Right ventricle myocardium superior (tissue), 1 donor: ENCODE results near the gene TMEM97. TPM values are rescaled to one million over a fixed set of nuclear protein-coding genes. Genes with fewer than 3 reads are reported as not detected.

Experiments used
- ATAC-seq: fragments of 200-7000 bp; cut with Tn5 transposase; one replicate; pipeline ENCODE4 v1.9.1; 2020; ENCODE audit warnings: mild to moderate bottlenecking; ENCODE audit not compliant: poor library complexity
- DNase-seq: peaks from one replicate; pipeline ENCODE4 v3.0.0-alpha.2; 2020
- intact Hi-C: fragments of 100-400 bp; cut with DNase I; formaldehyde crosslinking; loops from one replicate; pipeline ENCODE4 v1.11.2; 2022
- total RNA-seq: library from RNA; stranded (reverse); fragmentation: NEBNext Ultra II Directional; extraction: Animal tissue kit (Norgen Biotek cat#: 25700); gene quantifications from one replicate; pipeline ENCODE4 v1.2.1, GENCODE V29; 2021
- donor health status: DM: no; HTN: yes; CAD: no; lungs with severe emphysema.

Gene TMEM97
- total RNA-seq, 1 donor from 2014 or later, result 2.0 TPM

DNA sequence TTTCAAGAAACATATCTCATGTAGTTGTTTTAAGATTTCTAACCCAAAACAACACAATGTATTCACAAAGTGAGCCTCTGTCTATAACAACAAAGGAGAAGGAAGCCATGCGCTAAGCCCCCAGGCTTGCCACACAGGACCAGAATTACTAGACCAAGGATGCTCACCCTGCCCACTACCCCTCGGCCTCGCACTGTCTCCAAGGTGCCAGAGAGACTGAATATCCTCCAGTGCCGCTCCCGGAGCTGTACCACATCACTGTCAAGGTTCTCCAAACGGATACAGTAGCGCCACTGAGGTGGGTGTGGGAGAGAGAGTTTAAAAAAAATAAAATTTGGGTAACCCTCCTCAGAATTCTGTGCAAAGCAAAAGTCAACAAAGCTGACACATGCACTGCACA, 31.3 kb downstream of the TMEM97 start:
- ATAC-seq, result no peak
- intact Hi-C loops, result no loop called here
- no peak for DNase-seq

DNA sequence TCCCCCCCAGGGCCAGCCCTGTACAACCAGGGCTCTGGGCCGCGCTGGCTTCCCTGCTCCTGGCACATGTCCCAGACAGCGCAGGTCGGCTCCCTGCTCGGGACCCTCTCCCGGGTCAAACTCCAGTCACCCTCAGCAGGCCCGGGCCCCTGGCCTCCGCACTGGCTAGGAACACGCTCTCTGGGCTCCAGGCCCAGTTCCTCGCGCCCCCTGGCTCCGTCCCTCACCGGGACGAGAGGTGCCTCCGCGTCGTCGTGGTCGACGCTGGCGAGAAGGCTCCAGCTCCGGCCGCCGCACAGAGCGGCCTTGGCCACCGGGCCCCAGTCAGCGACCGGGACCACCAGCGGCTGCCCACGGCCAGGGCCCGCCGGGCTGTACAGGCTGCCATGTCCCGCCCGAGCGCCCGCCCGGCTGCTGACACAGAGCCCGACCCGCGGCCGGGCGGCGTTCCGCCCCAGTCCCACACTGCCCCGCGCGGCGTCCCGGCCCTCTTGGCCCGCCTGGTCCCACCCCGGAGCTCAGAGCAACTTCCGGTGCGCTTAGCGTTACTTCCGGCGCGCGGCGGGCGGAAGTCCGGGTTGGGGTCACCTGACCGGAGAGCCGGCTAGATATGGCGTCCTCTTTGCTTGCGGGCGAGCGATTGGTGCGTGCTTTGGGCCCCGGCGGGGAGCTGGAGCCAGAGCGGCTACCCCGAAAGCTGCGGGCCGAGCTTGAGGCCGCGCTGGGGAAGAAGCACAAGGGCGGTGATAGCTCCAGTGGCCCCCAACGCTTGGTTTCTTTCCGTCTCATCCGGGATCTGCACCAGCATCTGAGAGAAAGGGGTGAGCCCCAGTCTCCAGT, 38.3 kb downstream of the TMEM97 start, which contains the start of gene POLDIP2:
POLDIP2 (minus strand) TSS at position 467 of the 840 bp plus-strand sequence; CDS start at position 388, 79 bp downstream.
- DNase-seq (peak; percentile 96), ATAC-seq (peak; percentile 99)
- intact Hi-C loops, result no loop called here

DNA sequence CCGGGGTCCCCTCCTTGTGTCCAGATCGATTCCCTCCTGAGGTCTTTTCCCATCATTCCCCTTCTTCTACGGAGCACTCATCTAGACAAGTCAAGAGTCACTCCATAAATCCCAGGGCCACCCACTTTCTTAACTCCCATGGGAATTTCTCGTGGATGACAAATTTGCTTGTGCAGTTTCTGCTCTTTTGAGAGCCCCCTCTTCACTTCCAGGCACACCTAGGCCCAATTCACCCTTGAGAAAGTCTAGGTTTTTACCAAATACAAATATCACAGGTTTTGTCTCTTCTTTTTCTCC, 38.8 kb downstream of the TMEM97 start:
- DNase-seq, result no peak
- no peak for ATAC-seq
- intact Hi-C loops, result no loop called here

DNA sequence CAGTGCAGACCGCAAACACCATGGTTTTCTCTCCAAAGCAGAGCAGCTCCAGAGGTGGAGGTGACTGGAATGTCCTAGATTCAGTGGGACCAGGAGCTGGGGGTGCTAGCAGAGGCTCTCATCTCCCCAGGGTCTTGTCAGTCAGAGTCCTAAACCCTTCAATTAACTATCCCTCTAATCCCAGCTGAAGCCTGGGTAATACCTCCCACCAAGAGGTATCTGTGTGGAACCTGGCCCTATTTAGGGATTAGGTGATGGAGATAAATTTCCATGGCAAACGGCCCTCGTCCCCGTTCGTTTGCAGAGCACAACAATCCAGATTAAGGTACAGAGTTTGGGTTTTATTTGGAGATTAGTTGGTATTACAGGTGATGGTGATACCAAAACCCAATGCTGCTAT, 44.2 kb downstream of the TMEM97 start:
- no peak for DNase-seq
- intact Hi-C loops, result no loop called here
- ATAC-seq, result no peak

DNA sequence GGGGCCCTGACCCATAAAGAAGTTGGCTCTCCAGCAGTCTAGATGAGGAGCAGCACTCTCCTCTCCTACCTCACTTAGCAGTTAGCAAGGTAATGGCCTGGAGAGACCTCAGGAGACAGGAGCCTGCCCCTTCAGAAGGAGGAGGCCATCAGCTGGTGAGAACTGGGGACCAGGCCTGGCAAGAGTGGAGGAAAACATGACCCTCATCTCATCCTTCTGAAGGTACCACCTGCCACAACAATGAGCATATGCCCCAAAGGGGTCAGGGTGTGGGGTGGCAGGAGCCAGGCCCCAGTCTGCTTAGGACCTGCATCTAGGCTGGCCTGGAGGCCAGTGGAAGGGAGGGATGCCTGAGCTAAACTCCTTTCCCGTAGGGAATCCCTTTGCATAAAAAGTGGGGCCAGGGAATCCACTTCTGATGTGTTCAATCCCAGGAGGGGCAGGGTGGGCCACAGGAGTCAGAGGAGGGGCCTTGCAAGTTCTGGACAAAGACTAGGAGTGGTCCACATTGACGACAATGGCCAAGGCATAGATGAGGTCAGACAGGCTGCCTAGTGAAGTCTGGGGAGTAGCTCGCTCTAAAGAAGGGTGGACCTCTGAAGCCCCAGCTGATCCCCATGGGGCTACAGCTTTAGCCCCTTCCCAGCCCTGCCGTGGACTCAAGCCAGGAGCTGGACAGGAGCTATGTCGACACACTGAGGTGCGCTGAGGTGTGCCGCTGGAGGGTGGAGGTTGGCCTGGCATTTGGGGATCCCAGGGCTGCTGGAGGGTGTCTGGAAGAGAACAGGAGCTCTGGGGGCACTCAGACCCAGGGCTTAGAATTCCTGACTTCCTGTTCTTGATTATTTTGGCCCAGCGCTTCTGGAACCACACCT, 45.0 kb downstream of the TMEM97 start:
- no peak for ATAC-seq

DNA sequence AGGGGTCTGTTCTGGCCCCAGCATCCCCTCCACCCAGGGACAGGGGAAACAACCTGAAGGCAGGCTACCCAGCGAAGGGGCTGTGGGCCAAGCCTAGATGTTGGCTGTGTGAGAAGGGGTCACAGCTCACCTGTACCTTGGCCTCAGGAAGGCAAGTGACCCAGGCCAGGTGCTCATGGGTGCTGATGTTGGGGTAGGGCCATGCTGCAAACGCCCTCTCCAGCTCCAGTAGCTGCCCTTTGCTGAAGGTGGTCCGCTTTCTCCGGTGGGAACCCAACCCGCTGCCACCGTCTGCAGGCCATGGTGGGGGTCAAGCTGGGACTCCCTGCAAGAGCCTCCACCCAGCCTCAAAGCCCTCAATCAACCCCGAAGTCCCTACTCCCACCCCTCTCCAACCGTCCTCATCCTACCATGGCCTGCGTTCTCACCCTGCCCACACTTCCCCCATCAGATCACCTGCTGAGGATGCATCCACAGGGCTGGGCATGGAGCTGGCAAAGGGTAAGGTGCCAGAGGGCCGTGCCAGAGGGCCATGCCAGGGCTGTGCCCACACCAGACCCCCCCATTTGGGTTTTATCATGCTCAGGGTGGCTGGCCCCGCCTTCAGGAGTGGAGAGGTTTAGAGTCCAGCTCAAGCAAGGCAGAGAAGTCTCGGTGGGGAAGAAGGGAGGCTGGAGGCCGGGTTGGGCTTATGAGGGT, 45.8 kb downstream of the TMEM97 start, which contains the start of gene SEBOX:
SEBOX (minus strand) TSS at position 535 of the 699 bp plus-strand sequence; CDS start at position 487, 48 bp downstream.
- ATAC-seq, result no peak
- intact Hi-C loops, result no loop called here
- no peak for DNase-seq

More for the DNA sequence above, 45.0 kb downstream of the TMEM97 start:
- DNase-seq, result no peak
- intact Hi-C loops, result no loop called here

DNA sequence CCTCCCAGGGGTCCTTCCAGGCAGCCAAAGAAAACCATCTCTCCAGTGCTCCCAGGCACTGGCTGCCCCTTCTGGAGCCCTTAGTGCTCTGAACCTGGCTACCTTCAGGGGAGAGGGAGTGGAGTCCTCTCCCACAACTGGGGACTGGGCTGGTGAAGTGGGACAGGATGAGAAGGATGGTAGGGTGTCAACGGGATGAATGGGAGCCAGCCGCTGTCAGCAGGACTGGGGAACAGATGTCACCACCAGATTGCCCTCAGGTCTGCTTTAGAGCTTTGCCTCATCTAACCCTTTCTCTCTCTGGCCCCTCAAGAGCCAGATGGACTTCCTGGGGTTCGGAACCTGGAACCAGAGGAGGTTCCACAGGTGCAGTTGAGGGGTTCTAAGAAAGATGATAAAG, 46.5 kb downstream of the TMEM97 start:
- ATAC-seq (no peak), DNase-seq (no peak)
- intact Hi-C loops, result no loop called here

DNA sequence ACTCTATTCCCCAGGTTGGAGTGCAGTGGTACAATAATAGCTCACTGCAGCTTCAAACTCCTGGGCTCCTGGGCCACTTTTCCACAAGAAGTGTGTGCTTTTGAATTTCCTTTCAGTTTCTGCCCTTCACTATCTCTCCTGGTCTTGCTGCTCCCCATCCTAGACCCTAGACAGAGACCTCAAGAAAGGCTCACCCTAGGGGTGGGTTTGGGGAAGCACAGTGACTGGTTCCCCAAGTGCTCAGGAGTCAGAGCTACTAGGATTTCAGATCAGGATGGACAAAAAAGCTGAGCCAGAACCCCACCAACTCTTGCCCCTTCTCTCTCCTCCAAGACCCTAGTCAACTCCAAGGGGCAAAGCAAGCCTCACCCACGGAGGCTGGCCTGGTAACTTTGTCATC, 47.6 kb downstream of the TMEM97 start:
- ATAC-seq (no peak), DNase-seq (no peak)
- intact Hi-C loops, result no loop called here

DNA sequence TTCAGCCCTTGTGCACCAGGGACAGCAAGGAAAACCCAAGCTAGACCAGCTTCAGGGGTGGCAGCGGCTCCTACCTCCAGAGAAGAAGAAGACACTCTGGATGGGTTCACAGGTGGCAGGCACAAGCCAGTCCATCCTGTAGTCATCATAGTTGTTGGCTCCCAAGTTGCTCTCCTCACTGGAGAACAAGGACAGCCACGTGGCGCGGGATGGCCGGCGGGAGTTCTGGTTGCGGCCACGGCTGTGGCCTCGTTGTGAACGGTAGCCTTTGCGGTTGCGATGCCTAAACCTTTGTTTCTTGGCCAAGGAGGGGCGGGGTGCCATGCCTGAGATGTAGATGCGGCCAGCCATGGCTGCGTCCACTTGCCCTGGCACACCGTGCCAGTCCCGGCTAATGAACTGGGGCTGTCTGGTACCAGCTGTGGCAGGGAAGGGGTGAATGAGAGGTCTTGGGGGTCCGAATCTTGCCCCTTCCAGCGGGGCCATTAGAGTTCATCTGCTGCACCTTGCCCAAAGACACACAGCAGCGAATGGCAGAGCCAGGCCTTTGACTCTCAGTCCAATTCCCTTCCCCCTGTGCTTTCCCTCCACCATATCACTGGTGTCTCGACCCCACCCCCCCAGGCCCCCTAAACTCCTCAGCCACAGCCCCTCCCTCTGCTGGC, 48.8 kb downstream of the TMEM97 start:
- intact Hi-C loops, result no loop called here
- no peak for ATAC-seq
- DNase-seq, result no peak

DNA sequence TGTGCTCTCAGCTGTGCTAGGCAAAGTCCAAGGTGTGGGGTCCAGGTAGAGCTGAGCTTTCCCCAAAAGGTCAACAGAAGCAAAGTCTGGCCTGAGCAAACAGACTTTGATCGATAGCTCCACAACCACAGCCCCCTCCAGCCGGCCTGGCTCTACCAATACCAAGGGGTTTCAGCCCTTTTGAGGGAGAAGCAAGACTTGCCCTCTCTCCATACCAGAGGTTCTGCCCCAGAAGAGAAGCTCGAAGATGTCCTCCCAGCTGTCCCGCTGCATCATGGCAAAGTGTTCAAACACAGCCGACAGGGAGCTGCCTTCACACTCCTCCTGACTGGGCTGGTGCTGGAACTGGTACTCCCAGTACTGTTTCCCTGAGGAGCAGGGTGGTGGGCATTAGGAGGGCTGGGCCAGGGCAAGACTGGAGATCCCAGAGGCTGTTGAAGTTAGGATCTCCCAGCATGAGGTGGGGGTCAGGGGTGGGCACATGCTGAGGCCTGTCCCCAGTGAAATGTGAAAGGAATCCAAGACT, 49.4 kb downstream of the TMEM97 start:
- intact Hi-C loops, result no loop called here
- ATAC-seq, result no peak
- no peak for DNase-seq

DNA sequence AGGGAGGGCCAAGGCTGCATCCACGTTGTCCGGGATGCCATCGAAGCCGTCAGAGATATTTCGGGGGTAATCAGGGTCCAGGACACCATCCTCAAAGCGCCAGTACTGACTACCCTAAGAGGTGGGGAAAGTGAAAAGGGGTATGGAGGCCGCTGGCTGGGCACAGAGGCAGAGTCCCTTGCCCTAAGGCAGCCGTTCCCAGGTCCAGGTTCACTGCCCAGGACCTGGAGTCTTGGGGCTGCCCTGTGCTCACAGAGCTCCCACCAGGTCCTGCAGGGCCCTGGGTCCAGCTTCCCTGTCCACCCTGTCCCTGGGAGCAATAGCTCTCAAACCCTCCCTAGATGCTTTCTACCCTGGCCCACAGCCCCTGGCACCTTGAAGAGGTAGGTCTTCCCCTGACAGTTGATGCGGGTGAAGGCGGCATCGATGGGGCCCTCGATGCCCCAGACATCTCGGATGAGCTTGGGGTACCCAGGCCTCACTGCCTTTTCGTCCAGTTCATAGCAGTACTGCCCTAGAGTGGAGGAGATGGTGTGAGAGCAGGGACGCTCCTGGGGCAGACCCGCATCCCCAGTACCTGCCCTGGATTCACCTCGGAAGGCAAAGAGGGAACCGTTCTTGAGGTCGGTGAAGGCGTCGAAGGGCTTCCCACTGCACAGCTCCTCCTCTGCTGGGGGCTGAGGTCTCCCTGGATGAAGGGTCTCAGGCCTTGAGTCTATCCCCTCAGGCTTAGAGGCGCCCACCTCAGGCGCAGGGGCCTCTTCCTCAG, 50.1 kb downstream of the TMEM97 start:
- DNase-seq (no peak), ATAC-seq (no peak)
- intact Hi-C loops, result no loop called here

DNA sequence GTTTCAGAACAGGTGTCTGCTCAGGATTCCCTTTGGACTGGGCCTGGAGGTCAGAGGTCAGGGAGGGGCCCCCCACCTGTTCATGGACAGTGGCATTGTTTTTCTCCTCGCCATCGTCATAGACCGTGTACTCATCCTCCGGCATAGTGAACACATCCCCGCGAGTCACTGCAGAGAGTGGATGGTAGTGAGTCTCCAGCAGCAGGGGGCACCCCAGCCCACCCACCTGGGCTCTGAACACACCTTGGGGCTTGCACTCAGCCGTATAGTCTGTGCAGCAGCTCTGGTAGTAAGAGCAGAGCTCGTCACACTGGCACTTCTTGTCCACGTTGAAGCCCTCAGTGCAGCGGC, 50.7 kb downstream of the TMEM97 start:
- no peak for ATAC-seq
- no peak for DNase-seq
- intact Hi-C loops, result no loop called here

DNA sequence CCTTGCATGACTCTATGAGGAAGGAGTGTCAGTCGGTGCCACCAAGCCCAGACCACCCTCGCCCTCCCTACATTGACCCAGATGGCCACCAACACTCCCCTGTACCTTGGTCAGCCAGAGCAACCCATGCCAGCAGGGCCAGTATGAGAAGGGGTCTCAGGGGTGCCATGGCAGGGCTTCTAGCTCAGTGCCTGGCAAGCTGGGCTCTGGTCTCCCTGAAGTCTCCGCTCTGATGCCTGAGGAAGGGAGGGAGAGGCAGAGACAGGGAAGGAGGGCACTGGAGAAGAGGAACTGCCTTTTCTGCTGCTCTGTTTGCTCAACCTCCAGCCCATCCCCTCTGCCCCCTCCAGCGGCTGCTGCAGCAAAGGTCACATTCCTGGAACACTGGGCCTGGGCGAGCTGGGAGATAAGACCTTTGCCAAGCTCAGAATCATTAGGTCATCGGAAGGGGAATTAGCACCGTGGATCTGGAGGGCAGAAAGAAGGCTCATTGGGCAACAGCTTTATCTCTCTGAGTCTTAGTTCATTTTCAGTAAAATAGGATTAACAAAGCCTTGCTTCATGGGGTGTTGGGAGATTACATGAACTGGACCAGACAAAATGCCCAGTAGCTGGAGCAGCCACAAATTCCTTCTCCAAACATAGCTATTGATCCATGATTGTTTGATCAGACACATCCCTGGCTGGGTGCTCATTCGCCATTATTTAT, 51.2 kb downstream of the TMEM97 start, which contains the start of gene VTN:
VTN (minus strand) TSS at position 273 of the 709 bp plus-strand sequence; CDS start at position 169, 104 bp downstream.
- DNase-seq (peak; percentile 64), ATAC-seq (peak; percentile 61)
- intact Hi-C loops, result no loop called here

DNA sequence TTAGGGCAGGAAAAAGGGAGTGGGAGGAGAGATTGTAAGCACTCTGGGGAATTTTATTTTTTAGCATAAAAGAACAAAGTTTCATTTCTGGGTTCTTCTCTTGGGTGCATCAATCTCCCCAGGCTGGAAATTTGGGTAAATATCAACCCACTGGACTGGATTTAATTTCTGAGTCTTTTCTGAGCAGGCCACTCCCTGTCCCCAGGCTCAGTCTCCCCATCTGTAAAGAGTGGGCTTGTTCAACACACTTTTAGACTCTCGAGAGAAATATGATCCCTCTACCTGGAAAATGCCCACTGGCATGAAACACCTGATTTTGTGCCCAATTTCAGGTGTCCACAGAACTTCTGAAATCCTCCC, 51.7 kb downstream of the TMEM97 start:
- DNase-seq, result no peak
- ATAC-seq, result no peak
- intact Hi-C loops, result no loop called here

DNA sequence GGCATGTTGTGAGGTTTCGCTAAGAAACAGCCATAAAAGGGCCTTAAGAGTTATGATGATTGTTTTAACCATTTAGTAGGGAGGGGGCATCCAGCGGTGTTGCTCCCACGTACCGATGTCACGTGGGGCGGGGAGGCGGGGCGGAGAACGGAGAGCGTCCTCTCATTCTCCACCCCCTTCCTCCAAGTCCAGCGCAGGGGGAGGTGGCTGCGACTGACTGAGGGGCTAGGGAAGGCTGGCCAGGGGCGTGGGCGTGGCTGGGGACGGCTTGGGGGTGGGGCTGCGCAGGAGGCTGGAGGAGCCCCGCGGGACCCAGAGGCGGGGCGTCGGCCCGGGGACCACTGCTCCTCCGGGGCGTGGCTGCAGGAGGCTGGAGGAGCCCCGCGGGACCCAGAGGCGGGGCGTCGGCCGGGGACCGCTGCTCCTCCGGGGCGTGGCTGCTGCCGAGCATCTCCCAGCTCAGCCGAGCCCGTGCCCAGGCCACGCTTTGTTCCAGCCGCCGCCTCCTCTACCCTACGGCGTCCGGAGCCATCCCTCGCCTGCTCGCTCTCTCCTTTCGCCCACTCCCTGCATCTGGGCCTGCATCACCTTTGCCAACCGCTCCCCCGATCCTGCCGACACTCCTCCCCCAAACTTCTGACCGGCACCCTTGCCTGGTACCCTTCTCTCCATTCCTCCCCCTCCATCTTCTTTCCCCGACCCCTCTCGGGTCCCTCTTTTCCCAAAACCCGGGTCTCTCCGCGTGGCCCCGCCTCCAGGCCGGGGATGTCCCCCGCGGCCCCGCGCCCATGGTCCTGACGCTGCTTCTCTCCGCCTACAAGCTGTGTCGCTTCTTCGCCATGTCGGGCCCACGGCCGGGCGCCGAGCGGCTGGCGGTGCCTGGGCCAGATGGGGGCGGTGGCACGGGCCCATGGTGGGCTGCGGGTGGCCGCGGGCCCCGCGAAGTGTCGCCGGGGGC, 52.5 kb downstream of the TMEM97 start, which contains the start of gene SARM1:
SARM1 (plus strand) TSS at position 450 of the 958 bp plus-strand sequence; CDS start at position 789, 339 bp downstream.
- ATAC-seq (peak; percentile 87), DNase-seq (peak; percentile 92)
- intact Hi-C loops, result no loop called here
